H1 (cell line): ENCODE data around the gene YARS1. TPM values are rescaled to one million over a fixed set of nuclear protein-coding genes. Genes with fewer than 3 reads are reported as not detected.

Source experiments
- CTCF ChIA-PET: fragments of 300-600 bp; sonication (Branson Sonifier 250); formaldehyde crosslinking; loops from one replicate; lab custom pipeline; 2021; ENCODE audit not compliant: partially characterized antibody; lab: Charles Lee
- POLR2A ChIA-PET: fragments of 300-600 bp; sonication (Branson Sonifier 250); formaldehyde crosslinking; loops from one replicate; lab custom pipeline; 2021; ENCODE audit warnings: inconsistent platforms; ENCODE audit not compliant: partially characterized antibody; lab: Charles Lee
- DNase-seq, 2 experiments: peaks; one replicate each; pipeline versions ENCODE4 v3.0.0 to v3.0.0-alpha.2; 2010 to 2022; ENCODE audit warnings: low spot score in 2 of 2, low read depth in 1 of 2, mixed read lengths in 1 of 2
- FAIRE-seq: peaks from 2 replicates; lab custom pipeline; 2011; peaks lifted over from hg19 to GRCh38; lab: Jason Lieb, UNC
- H2AFZ ChIP-seq: 2 replicates; pipeline ENCODE4 v1.8.1; 2012; ENCODE audit warnings: low read length, inconsistent platforms
- H2AK5ac ChIP-seq: 2 replicates; pipeline ENCODE4 v1.6.1; 2013; ENCODE audit warnings: low read depth, low read length
- H2BK120ac ChIP-seq: replicated peaks from 2 replicates; pipeline ENCODE3; 2013; ENCODE audit warnings: low read depth, low read length, inconsistent platforms
- H2BK12ac ChIP-seq: 2 replicates; pipeline ENCODE4 v1.6.1; 2013; ENCODE audit warnings: low read depth, low read length
- H2BK15ac ChIP-seq: 2 replicates; pipeline ENCODE4 v1.6.1; 2013; ENCODE audit warnings: low read length
- H2BK20ac ChIP-seq: 2 replicates; pipeline ENCODE4 v1.6.1; 2013; ENCODE audit warnings: low read length
- H2BK5ac ChIP-seq: 2 replicates; pipeline ENCODE4 v1.6.1; 2013; ENCODE audit warnings: low read depth, low read length
- H3K14ac ChIP-seq: 2 replicates; pipeline ENCODE4 v1.6.1; 2013; ENCODE audit warnings: inconsistent platforms; ENCODE audit not compliant: insufficient read length
- H3K18ac ChIP-seq: 2 replicates; pipeline ENCODE4 v1.6.1; 2013; ENCODE audit warnings: low read length; ENCODE audit errors: extremely low read depth
- H3K23ac ChIP-seq: 2 replicates; pipeline ENCODE4 v1.6.1; 2013; ENCODE audit warnings: inconsistent platforms; ENCODE audit not compliant: insufficient read length
- H3K23me2 ChIP-seq: 2 replicates; pipeline ENCODE4 v1.6.1; 2013; ENCODE audit warnings: low read depth, low read length
- H3K27ac ChIP-seq: 2 replicates; pipeline ENCODE4 v1.6.1; 2011; ENCODE audit warnings: low read depth, low read length, inconsistent platforms
- H3K27me3 ChIP-seq, 4 experiments: replicated peaks in 1 of 4; 1 replicate in 1 of 4; 2 replicates in 3 of 4; pipeline versions ENCODE4 v1.6.1 to v1.8.1; 2011 to 2013; ENCODE audit warnings: low read length in 3 of 4, mild to moderate bottlenecking in 3 of 4, inconsistent platforms in 2 of 4, mixed read lengths in 2 of 4, moderate library complexity in 1 of 4; ENCODE audit not compliant: control insufficient read depth in 3 of 4, insufficient read depth in 3 of 4; ENCODE audit errors: extremely low read depth in 1 of 4
- H3K36me3 ChIP-seq, 4 experiments: 2 replicates each; pipeline versions ENCODE4 v1.6.1 to v1.8.1; 2011 to 2013; ENCODE audit warnings: mild to moderate bottlenecking in 4 of 4, low read length in 3 of 4, moderate library complexity in 2 of 4, control low read depth in 1 of 4, inconsistent platforms in 1 of 4; ENCODE audit not compliant: insufficient read depth in 4 of 4, control insufficient read depth in 2 of 4
- H3K4ac ChIP-seq: replicated peaks from 2 replicates; pipeline ENCODE3; 2013; ENCODE audit warnings: low read length, low read depth, mixed read lengths, inconsistent platforms; ENCODE audit not compliant: insufficient read length
- H3K4me1 ChIP-seq, 4 experiments: replicated peaks in 1 of 4; 1 replicate in 1 of 4; 2 replicates in 3 of 4; pipeline versions ENCODE4 v1.6.1 to v1.8.1; 2011 to 2013; ENCODE audit warnings: low read length in 3 of 4, inconsistent platforms in 2 of 4, mixed read lengths in 1 of 4; ENCODE audit not compliant: insufficient read depth in 4 of 4, control insufficient read depth in 3 of 4
- H3K4me2 ChIP-seq, 2 experiments: 2 replicates each; pipeline versions ENCODE4 v1.6.1 to v1.8.1; 2011 to 2013; ENCODE audit warnings: low read depth in 2 of 2, low read length in 2 of 2, control low read depth in 1 of 2, inconsistent platforms in 1 of 2, mild to moderate bottlenecking in 1 of 2; ENCODE audit not compliant: insufficient read depth in 1 of 2
- H3K4me3 ChIP-seq, 4 experiments: fragments of 200-600, 300-600 bp in 1 of 4; sonication (generic), shearing (Covaris generic), sonication (Bioruptor Twin) in 1 of 4; 2 replicates each; pipeline versions ENCODE4 v1.5.1 to v1.8.1; 2011 to 2016; ENCODE audit warnings: low read length in 4 of 4, low read depth in 3 of 4, control low read depth in 2 of 4, inconsistent platforms in 2 of 4, mild to moderate bottlenecking in 2 of 4, mixed read lengths in 1 of 4, moderate library complexity in 1 of 4; ENCODE audit not compliant: insufficient read depth in 2 of 4; ENCODE audit errors: extremely low read depth in 1 of 4
- H3K56ac ChIP-seq: replicated peaks from 2 replicates; pipeline ENCODE3; 2013; ENCODE audit warnings: low read depth, mild to moderate bottlenecking, mixed read lengths, low read length, inconsistent platforms; ENCODE audit not compliant: insufficient read length
- H3K79me1 ChIP-seq: 2 replicates; pipeline ENCODE4 v1.6.1; 2013; ENCODE audit warnings: low read depth, low read length, control low read depth
- H3K79me2 ChIP-seq, 2 experiments: 2 replicates each; pipeline versions ENCODE4 v1.6.1 to v1.8.1; 2012 to 2013; ENCODE audit warnings: low read length in 2 of 2, mild to moderate bottlenecking in 2 of 2, inconsistent platforms in 1 of 2; ENCODE audit not compliant: insufficient read depth in 2 of 2, control insufficient read depth in 1 of 2
- H3K9ac ChIP-seq, 4 experiments: replicated peaks in 1 of 4; 1 replicate in 1 of 4; 2 replicates in 3 of 4; pipeline versions ENCODE4 v1.6.1 to v1.8.1; 2011 to 2013; ENCODE audit warnings: low read depth in 3 of 4, low read length in 3 of 4, control low read depth in 2 of 4, mild to moderate bottlenecking in 2 of 4, moderate library complexity in 2 of 4, inconsistent platforms in 1 of 4; ENCODE audit errors: extremely low read depth in 1 of 4
- H3K9me3 ChIP-seq, 2 experiments: 2 replicates each; pipeline versions ENCODE4 v1.6.1 to v1.8.1; 2012 to 2013; ENCODE audit warnings: mild to moderate bottlenecking in 2 of 2, moderate library complexity in 2 of 2, control low read depth in 1 of 2, inconsistent platforms in 1 of 2, low read depth in 1 of 2, low read length in 1 of 2, mixed read lengths in 1 of 2; ENCODE audit not compliant: insufficient read depth in 2 of 2
- H4K20me1 ChIP-seq, 2 experiments: replicated peaks in 1 of 2; 2 replicates each; pipeline versions ENCODE3 to v1.8.1; 2011 to 2013; ENCODE audit warnings: inconsistent platforms in 2 of 2, low read length in 2 of 2, mild to moderate bottlenecking in 1 of 2; ENCODE audit not compliant: insufficient read depth in 2 of 2, control insufficient read depth in 1 of 2
- H4K5ac ChIP-seq: 2 replicates; pipeline ENCODE4 v1.6.1; 2013; ENCODE audit warnings: low read length, low read depth, mixed read lengths, inconsistent platforms; ENCODE audit not compliant: insufficient read length
- H4K8ac ChIP-seq: 2 replicates; pipeline ENCODE4 v1.8.0; 2013; ENCODE audit warnings: mild to moderate bottlenecking, moderate library complexity, low read length, inconsistent platforms; ENCODE audit not compliant: insufficient read depth; ENCODE audit errors: extremely low read depth
- H4K91ac ChIP-seq: replicated peaks from 2 replicates; pipeline ENCODE3; 2013; ENCODE audit warnings: low read length, mixed read lengths, inconsistent platforms; ENCODE audit not compliant: insufficient read length
- POLR2A ChIP-seq, 2 experiments: IDR thresholded peaks; 1 replicate in 1 of 2; 2 replicates in 1 of 2; pipeline ENCODE4 v1.6.1; 2011; ENCODE audit warnings: low read depth in 2 of 2, low read length in 2 of 2, mild to moderate bottlenecking in 2 of 2; ENCODE audit errors: control extremely low read depth in 1 of 2
- POLR2AphosphoS5 ChIP-seq: IDR thresholded peaks from 2 replicates; pipeline ENCODE4 v1.6.1; 2011; ENCODE audit warnings: low read depth, low read length
- SP1 ChIP-seq: IDR thresholded peaks from 2 replicates; pipeline ENCODE4 v1.6.1; 2011; ENCODE audit warnings: low read depth, low read length
- WGBS, 2 experiments: shearing (Covaris generic) in 1 of 2; methylation state at CpG; one replicate each; pipeline versions ENCODE4 v1.1.6 to v1.1.7; 2013 to 2015; ENCODE audit warnings: low lambda C conversion rate in 2 of 2, mixed read lengths in 2 of 2, inconsistent platforms in 1 of 2, low coverage in 1 of 2, missing lambda C conversion rate in 1 of 2; ENCODE audit not compliant: insufficient replicate concordance in 2 of 2, insufficient coverage in 1 of 2, insufficient read length in 1 of 2; ENCODE audit errors: extremely low coverage in 1 of 2, missing lambda C conversion rate in 1 of 2; 5-methylcytosine and 5-hydroxymethylcytosine counted together
- polyA plus RNA-seq, 7 experiments: library from polyadenylated mRNA; depleted of rRNA in 3 of 7; stranded (reverse) in 5 of 7; unstranded in 2 of 7; fragments of >200 nt in 5 of 7; fragments of 200-250 nt in 2 of 7; gene quantifications; 1 replicate in 5 of 7; 2 replicates in 1 of 7; 4 replicates in 1 of 7; pipeline versions ENCODE4 v1.2.1 to v1.2.3, GENCODE V29; 2011 to 2013; ENCODE audit warnings: missing spikeins in 2 of 7, mixed read lengths in 2 of 7
- total RNA-seq: library from RNA; stranded (reverse); fragmentation: NEBNext Ultra II Directional; extraction: Animal tissue kit (Norgen Biotek cat#: 25700); gene quantifications from 2 replicates; pipeline ENCODE4 v1.2.1, GENCODE V29; 2021

Gene YARS1
- total and polyA plus RNA-seq, 2 of the 8 experiments (the other 6 are each of a cell fraction or from before 2014, with no cell fraction given), result 47.1 to 226 TPM

DNA sequence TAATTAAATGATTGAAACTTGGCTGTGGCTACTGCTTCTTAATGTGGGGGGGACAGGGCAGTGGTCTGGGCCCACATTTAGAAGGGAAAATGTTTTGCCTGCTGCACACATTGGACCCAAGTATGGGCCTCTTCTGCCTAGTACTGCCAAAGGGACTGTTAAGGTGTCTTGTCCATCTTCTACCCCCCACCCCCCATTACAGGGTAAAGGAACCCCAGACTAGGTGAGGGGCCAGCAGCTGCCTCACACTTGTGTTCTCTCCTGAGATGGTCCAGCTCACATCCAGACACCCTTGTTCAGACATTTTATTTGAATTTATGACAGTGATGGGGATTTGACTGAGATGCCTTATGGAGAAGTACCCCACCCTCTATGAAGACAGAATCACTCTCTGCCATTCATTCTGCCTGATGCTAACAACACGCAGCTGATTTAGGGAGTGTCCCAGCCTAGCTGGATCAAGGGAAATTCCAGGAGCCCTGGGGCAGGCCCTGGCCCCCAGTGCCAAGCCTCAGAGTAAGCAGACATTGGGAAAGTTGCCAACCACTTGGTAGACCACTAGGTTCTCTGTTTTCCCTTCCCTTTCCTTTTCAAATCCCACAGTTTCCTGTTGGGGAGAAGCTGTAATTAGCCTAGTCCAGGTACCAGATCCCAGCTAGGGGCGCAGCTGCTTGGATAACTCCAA lies 42.1 kb downstream of the YARS1 start:
- H3K4me2 ChIP-seq, result no peak overlapping the region
- H2BK5ac ChIP-seq, result no peak overlapping the region
- no peaks in the 10 kb centered on the region; the same call in 1 of the 2 replicates for H3K79me1 ChIP-seq
- no peak for DNase-seq
- no peaks in the 10 kb centered on the region for H3K9me3 ChIP-seq
- CTCF ChIA-PET, result interaction anchor here (0.6 to 12.2 kb wide), 17 partner anchors 12 to 375 kb away, joined by 3 to 329 read pairs (median 12); partner anchors contain the start of gene SYNC
- H4K91ac ChIP-seq, result no peak overlapping the region
- no peak overlapping the region for H2BK120ac ChIP-seq
- POLR2A ChIA-PET, result interaction anchor here (0.7 to 12.6 kb wide), 38 partner anchors 8 to 381 kb away, joined by 3 to 295 read pairs (median 7); partner anchors contain the start of genes BSDC1, FNDC5, RBBP4 and S100PBP
- peaks cover 10 to 11% of the 10 kb centered on the region in 2 experiments for H4K20me1 ChIP-seq
- H2BK15ac ChIP-seq, result no peak overlapping the region
- no peak overlapping the region for H3K18ac ChIP-seq
- no peak overlapping the region for H2AFZ ChIP-seq
- WGBS, 2 experiments, result 87% methylated on average over 2 of the region's 2 CpGs; no CpG with 5 or more reads in 1 of the 2 experiments
- H3K23ac ChIP-seq, result no peak overlapping the region
- H2BK12ac ChIP-seq, result no peak overlapping the region
- H4K5ac ChIP-seq, result no peak overlapping the region
- peaks cover 0 to 20% (median 8%) of the 10 kb centered on the region in 4 experiments; a peak in 6 of 7 replicates for H3K4me1 ChIP-seq
- no peak overlapping the region for H2AK5ac ChIP-seq
- TF ChIP-seq POLR2A (IDR thresholded peaks at IDR 0.05; ENCODE audit: control extremely low read depth in 1 of 2, low read depth in 2 of 2, low read length in 2 of 2) (peak in 1 of 2 experiments; percentile 66; a peak in 2 of 3 replicates), POLR2AphosphoS5 (peak; percentile 75; the same call in 1 of the 2 replicates), SP1 (no peak)
- TF ChIP-seq, all 59 proteins: peak for 2
- Histone ChIP-seq H4K8ac (no peak overlapping the region), H3K27ac (no peak overlapping the region), H2BK20ac (no peak overlapping the region), H3K9ac (no peak overlapping the region), H3K27me3 (no peaks in the 10 kb centered on the region), H3K56ac (no peak overlapping the region), H3K23me2 (no peaks in the 10 kb centered on the region), H3K4ac (no peak overlapping the region), H3K79me2 (no peaks in the 10 kb centered on the region), H3K14ac (no peak overlapping the region), H3K36me3 (peaks cover 20 to 71% (median 37%) of the 10 kb centered on the region in 4 experiments), H3K4me3 (no peak overlapping the region)
- no peak for FAIRE-seq
